IPS DF 19.7 (cell line): ENCODE data around the gene HNRNPA2B1.
"Not testable (repeated sequence)": the region's sequence is repeated elsewhere in the genome, so short reads cannot be mapped to it uniquely, and the experiment has no call there.

Source experiments
- DNase-seq: peaks from one replicate; pipeline ENCODE4 v3.0.0-alpha.2; 2013; ENCODE audit warnings: low read depth, low spot score

HNRNPA2B1 gene

GRCh38 chr7:26198133-26198780 lies 2.3 kb downstream of the HNRNPA2B1 start:
- no peak for DNase-seq

GRCh38 chr7:26197153-26198115 lies 3.1 kb downstream of the HNRNPA2B1 start:
- DNase-seq, result no peak

- DNase-seq, result no peak
These were observed 4.5 kb downstream of the HNRNPA2B1 start for GRCh38 chr7:26195867-26196657.

GRCh38 chr7:26195182-26195581 lies 5.4 kb downstream of the HNRNPA2B1 start:
- DNase-seq, result no peak

GRCh38 chr7:26194764-26195163 lies 5.8 kb downstream of the HNRNPA2B1 start:
- DNase-seq, result not testable (repeated sequence)

GRCh38 chr7:26193432-26194207 lies 6.9 kb downstream of the HNRNPA2B1 start:
- no peak for DNase-seq

GRCh38 chr7:26192485-26193087 lies 8.0 kb downstream of the HNRNPA2B1 start:
- no peak for DNase-seq

GRCh38 chr7:26191974-26192479 lies 8.5 kb downstream of the HNRNPA2B1 start:
- DNase-seq, result no peak

GRCh38 chr7:26191233-26191973 lies 9.1 kb downstream of the HNRNPA2B1 start:
- no peak for DNase-seq

- DNase-seq, result no peak
These were observed 10.1 kb downstream of the HNRNPA2B1 start for GRCh38 chr7:26190417-26190869.

GRCh38 chr7:26189697-26190096 lies 10.8 kb downstream of the HNRNPA2B1 start:
- no peak for DNase-seq

- DNase-seq, result no peak
These were observed 11.5 kb downstream of the HNRNPA2B1 start for GRCh38 chr7:26188957-26189541.

GRCh38 chr7:26188206-26188956 lies 12.2 kb downstream of the HNRNPA2B1 start:
- DNase-seq, result no peak

- no peak for DNase-seq
These were observed 13.0 kb downstream of the HNRNPA2B1 start for GRCh38 chr7:26187380-26188205.

GRCh38 chr7:26186364-26187311 lies 13.9 kb downstream of the HNRNPA2B1 start:
- no peak for DNase-seq

- DNase-seq, result no peak
These were observed 14.7 kb downstream of the HNRNPA2B1 start for GRCh38 chr7:26185844-26186180.
